ENCODE results near the gene CIT. TPM values are rescaled to one million over a fixed set of nuclear protein-coding genes. Genes with fewer than 3 reads are reported as not detected.
A peak's percentile ranks its signal among the peaks of the same experiment; 100 is the strongest.

Gene CIT
- total and polyA plus RNA-seq, 10 of the 15 experiments (the other 5 are each of a cell fraction or from before 2014, with no cell fraction given), result 1.0 to 38.2 (median 14.9) TPM

- TF ChIP-seq FOXM1 (IDR thresholded peaks at IDR 0.05; ENCODE audit: low read depth, low read length), result no peak
- no peak for TF ChIP-seq SMARCA5 (IDR thresholded peaks at IDR 0.05)
- TF ChIP-seq NFYA (IDR thresholded peaks at IDR 0.05; ENCODE audit: borderline replicate concordance, low read depth, low read length), result no peak
- no peak for TF ChIP-seq SIN3A (IDR thresholded peaks at IDR 0.05; ENCODE audit: low read depth, low read length)
- no peak for TF ChIP-seq RAD21 (IDR thresholded peaks at IDR 0.05; ENCODE audit: insufficient read depth, low read depth, low read length)
- TF ChIP-seq MXI1 (IDR thresholded peaks at IDR 0.05; ENCODE audit: low read depth, low read length), result no peak
Measured at GRCh38 chr12:119883237-119883636, 6.1 kb upstream of the CIT start (continued).

GRCh38 chr12:119877639-119877948 lies 474 bp upstream of the CIT start:
- Histone ChIP-seq H3K9ac (ENCODE audit: control insufficient read depth, insufficient read depth, low read length) (peak overlapping the region; percentile 89), H3K36me3 (ENCODE audit: control insufficient read depth in 2 of 2, insufficient read depth in 2 of 2, low read length in 1 of 2) (peaks cover 0 to 3% of the 10 kb centered on the region in 2 experiments; a peak in 3 of 4 replicates), H3K9me3 (replicated peaks; ENCODE audit: control insufficient read depth, insufficient read depth, low read length) (no peaks in the 10 kb centered on the region), H3K4me1 (ENCODE audit: control insufficient read depth, insufficient read depth, low read length) (no peaks in the 10 kb centered on the region), H2AFZ (ENCODE audit: control insufficient read depth, low read depth, low read length) (peak overlapping the region; percentile 98), H3K79me2 (ENCODE audit: control insufficient read depth, insufficient read depth, low read length) (peaks cover 7% of the 10 kb centered on the region), H4K20me1 (ENCODE audit: control insufficient read depth, insufficient read depth) (no peaks in the 10 kb centered on the region), H3K4me3 (peak overlapping the region; percentile 90), H3K27ac (ENCODE audit: control insufficient read depth, insufficient read depth) (peak overlapping the region; percentile 32; the same call in 1 of the 2 replicates), H3K4me2 (ENCODE audit: control insufficient read depth, insufficient read depth) (peak overlapping the region; percentile 53), H3K27me3 (replicated peaks in 1 of 2; ENCODE audit: control insufficient read depth in 2 of 2, insufficient read depth in 2 of 2, low read length in 1 of 2) (no peaks in the 10 kb centered on the region)
- in situ Hi-C loops (cut with MboI), result no loop called here
- WGBS (ENCODE audit: insufficient coverage, insufficient replicate concordance, low lambda C conversion rate, missing lambda C conversion rate), result 14% methylated on average over 4 of the region's 4 CpGs
- FAIRE-seq (no peak), ATAC-seq (peak; percentile 77), DNase-seq (ENCODE audit: low read depth, low spot score) (no peak)
- RAD21 ChIA-PET (ENCODE audit: unreplicated experiment), result no interaction called here
- intact Hi-C loops (cut with micrococcal nuclease; ENCODE audit: unreplicated experiment), result no loop called here
- SMC1A ChIA-PET (ENCODE audit: uncharacterized antibody, unreplicated experiment), result no interaction called here
- no TSS peak for BruUV-seq (replicated peaks)
- TF ChIP-seq ZNF687 (IDR thresholded peaks at IDR 0.05), result no peak
- peak in 1 of 2 experiments; percentile 9; a peak in 1 of 4 replicates for TF ChIP-seq IKZF2 (IDR thresholded peaks at IDR 0.05)
- POLR2A ChIA-PET, result interaction anchor here (0.6 kb wide), 1 partner anchor 297 kb away, joined by 5 read pairs; no protein-coding TSS in a partner anchor
- CTCF ChIA-PET, result interaction anchor here (1.0 kb wide), 1 partner anchor 216 kb away, joined by 3 read pairs; no protein-coding TSS in a partner anchor
